ENCODE data around the gene GPR32.

The GPR32 gene

GRCh38 chr19:50819636-50820035, 49.4 kb downstream of the GPR32 start:
- Histone ChIP-seq H2BK15ac (ENCODE audit: low read depth, poor library complexity, severe bottlenecking) (no peak overlapping the region), H3K4me3 (ENCODE audit: insufficient read depth in 1 of 2, low read depth in 1 of 2, low read length in 2 of 2) (no peak overlapping the region), H3K27ac (ENCODE audit: low read length, poor library complexity, severe bottlenecking) (no peak overlapping the region), H3K4me2 (ENCODE audit: low read length, poor library complexity, severe bottlenecking) (no peak overlapping the region), H2BK120ac (ENCODE audit: low read depth, low read length) (no peak overlapping the region), H3K36me3 (ENCODE audit: control insufficient read depth in 1 of 2, insufficient read depth in 2 of 2, low read depth in 1 of 2, low read length in 2 of 2) (no peaks in the 10 kb centered on the region), H3K4ac (ENCODE audit: low read depth in 1 of 2, low read length in 2 of 2) (no peak overlapping the region), H3K79me1 (replicated peaks; ENCODE audit: low read length, poor library complexity, severe bottlenecking) (no peaks in the 10 kb centered on the region), H2BK12ac (ENCODE audit: low read length in 2 of 2) (no peak overlapping the region), H2AFZ (ENCODE audit: low read depth, low read length) (no peak overlapping the region), H3K9ac (ENCODE audit: low read length) (no peak overlapping the region), H3K23ac (ENCODE audit: low read length in 2 of 2) (no peak overlapping the region), H3K27me3 (ENCODE audit: control insufficient read depth in 1 of 2, insufficient read depth in 1 of 2, low read length in 2 of 2) (peaks cover 44 to 81% of the 10 kb centered on the region in 2 experiments), H4K8ac (ENCODE audit: low read length) (no peak overlapping the region), H2BK5ac (ENCODE audit: low read depth, low read length, poor library complexity, severe bottlenecking) (no peak overlapping the region), H3K14ac (ENCODE audit: low read length in 2 of 2) (no peak overlapping the region), H3K18ac (ENCODE audit: low read depth in 1 of 2, low read length in 2 of 2) (no peak overlapping the region), H3K4me1 (ENCODE audit: control insufficient read depth, insufficient read depth, low read depth, low read length) (peaks cover 2% of the 10 kb centered on the region), H3K9me3 (ENCODE audit: control insufficient read depth, low read length) (no peaks in the 10 kb centered on the region), H2AK5ac (ENCODE audit: low read length, severe bottlenecking) (no peak overlapping the region), H4K91ac (ENCODE audit: low read length) (no peak overlapping the region)
- no peak for DNase-seq
- 69% methylated on average over 7 of the region's 8 CpGs for WGBS

- no peak overlapping the region for H2BK12ac ChIP-seq (ENCODE audit: low read length in 2 of 2)
Observed at GRCh38 chr19:50820086-50820485, 49.8 kb downstream of the GPR32 start.

DNA sequence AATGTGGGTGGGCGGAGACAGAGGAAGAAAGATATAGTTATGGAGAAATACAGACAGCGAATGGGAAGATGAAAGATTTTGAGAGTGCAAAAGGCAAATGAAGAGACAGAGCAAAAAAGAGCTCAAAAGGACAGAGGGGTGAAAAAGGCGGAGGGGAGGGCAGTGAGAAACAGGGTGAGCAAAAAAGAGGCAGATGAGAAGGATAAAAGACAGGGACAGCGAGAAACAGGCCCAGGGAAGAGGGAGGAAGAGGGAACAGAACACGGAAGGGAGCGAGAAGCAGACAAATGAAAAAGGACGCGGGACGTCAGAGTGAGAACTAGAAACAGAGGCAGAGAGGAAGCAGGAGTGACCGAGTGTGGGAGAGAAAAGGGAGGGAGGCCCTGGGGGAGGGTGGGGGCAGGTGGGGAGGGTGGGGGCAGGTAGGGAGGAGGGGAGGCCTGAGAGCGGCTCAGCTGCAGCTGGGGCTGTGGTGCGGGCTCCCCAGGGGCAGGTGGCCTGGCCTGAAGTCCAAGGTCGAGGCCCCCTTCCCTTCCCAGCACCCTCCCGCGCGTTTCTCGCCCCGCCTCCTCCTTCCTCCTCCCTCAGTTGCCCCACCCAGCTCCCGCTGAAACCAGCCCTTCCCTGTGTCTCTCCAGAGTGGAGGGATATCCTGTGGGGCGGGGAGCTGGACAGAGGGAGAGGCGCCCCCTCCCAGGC, 50.4 kb downstream of the GPR32 start:
- DNase-seq = no peak

More at GRCh38 chr19:50820086-50820485, 49.8 kb downstream of the GPR32 start:
- H4K8ac ChIP-seq (ENCODE audit: low read length) = no peak overlapping the region
- H2BK15ac ChIP-seq (ENCODE audit: low read depth, poor library complexity, severe bottlenecking) = no peak overlapping the region
- H2AFZ ChIP-seq (ENCODE audit: low read depth, low read length) = peak overlapping the region; percentile 47
- H3K27me3 ChIP-seq (ENCODE audit: control insufficient read depth in 1 of 2, insufficient read depth in 1 of 2, low read length in 2 of 2) = peaks cover 44 to 77% of the 10 kb centered on the region in 2 experiments
- no peaks in the 10 kb centered on the region for H3K36me3 ChIP-seq (ENCODE audit: control insufficient read depth in 1 of 2, insufficient read depth in 2 of 2, low read depth in 1 of 2, low read length in 2 of 2)
- no peak overlapping the region for H3K23ac ChIP-seq (ENCODE audit: low read length in 2 of 2)
- H3K4me3 ChIP-seq (ENCODE audit: insufficient read depth in 1 of 2, low read depth in 1 of 2, low read length in 2 of 2) = no peak overlapping the region
- no peaks in the 10 kb centered on the region for H3K79me1 ChIP-seq (replicated peaks; ENCODE audit: low read length, poor library complexity, severe bottlenecking)
- H3K27ac ChIP-seq (ENCODE audit: low read length, poor library complexity, severe bottlenecking) = no peak overlapping the region
- no peak overlapping the region for H2BK120ac ChIP-seq (ENCODE audit: low read depth, low read length)
- H2BK5ac ChIP-seq (ENCODE audit: low read depth, low read length, poor library complexity, severe bottlenecking) = no peak overlapping the region
- no peak overlapping the region for H3K4me2 ChIP-seq (ENCODE audit: low read length, poor library complexity, severe bottlenecking)
- H3K14ac ChIP-seq (ENCODE audit: low read length in 2 of 2) = no peak overlapping the region
- H3K9me3 ChIP-seq (ENCODE audit: control insufficient read depth, low read length) = no peaks in the 10 kb centered on the region
- DNase-seq = no peak
- no peak overlapping the region for H3K18ac ChIP-seq (ENCODE audit: low read depth in 1 of 2, low read length in 2 of 2)
- 28% methylated on average over 15 of the region's 15 CpGs for WGBS
- no peak overlapping the region for H2AK5ac ChIP-seq (ENCODE audit: low read length, severe bottlenecking)
- no peak overlapping the region for H3K9ac ChIP-seq (ENCODE audit: low read length)
- H3K4ac ChIP-seq (ENCODE audit: low read depth in 1 of 2, low read length in 2 of 2) = no peak overlapping the region
- no peak overlapping the region for H4K91ac ChIP-seq (ENCODE audit: low read length)
- H3K4me1 ChIP-seq (ENCODE audit: control insufficient read depth, insufficient read depth, low read depth, low read length) = peaks cover 2% of the 10 kb centered on the region

GRCh38 chr19:50821248-50821612, 51.0 kb downstream of the GPR32 start:
- Histone ChIP-seq H3K27ac (ENCODE audit: low read length, poor library complexity, severe bottlenecking) (no peak overlapping the region), H4K8ac (ENCODE audit: low read length) (no peak overlapping the region), H3K4me1 (ENCODE audit: control insufficient read depth, insufficient read depth, low read depth, low read length) (peaks cover 2% of the 10 kb centered on the region), H2AFZ (ENCODE audit: low read depth, low read length) (no peak overlapping the region), H3K14ac (ENCODE audit: low read length in 2 of 2) (no peak overlapping the region), H3K4me2 (ENCODE audit: low read length, poor library complexity, severe bottlenecking) (no peak overlapping the region), H3K4me3 (ENCODE audit: insufficient read depth in 1 of 2, low read depth in 1 of 2, low read length in 2 of 2) (no peak overlapping the region), H3K18ac (ENCODE audit: low read depth in 1 of 2, low read length in 2 of 2) (no peak overlapping the region), H2BK12ac (ENCODE audit: low read length in 2 of 2) (no peak overlapping the region), H2BK5ac (ENCODE audit: low read depth, low read length, poor library complexity, severe bottlenecking) (no peak overlapping the region), H3K36me3 (ENCODE audit: control insufficient read depth in 1 of 2, insufficient read depth in 2 of 2, low read depth in 1 of 2, low read length in 2 of 2) (no peaks in the 10 kb centered on the region), H2AK5ac (ENCODE audit: low read length, severe bottlenecking) (no peak overlapping the region), H3K9me3 (ENCODE audit: control insufficient read depth, low read length) (no peaks in the 10 kb centered on the region), H3K27me3 (ENCODE audit: control insufficient read depth in 1 of 2, insufficient read depth in 1 of 2, low read length in 2 of 2) (peaks cover 44 to 70% of the 10 kb centered on the region in 2 experiments), H2BK15ac (ENCODE audit: low read depth, poor library complexity, severe bottlenecking) (no peak overlapping the region), H4K91ac (ENCODE audit: low read length) (no peak overlapping the region), H3K23ac (ENCODE audit: low read length in 2 of 2) (no peak overlapping the region), H3K4ac (ENCODE audit: low read depth in 1 of 2, low read length in 2 of 2) (no peak overlapping the region), H2BK120ac (ENCODE audit: low read depth, low read length) (no peak overlapping the region), H3K79me1 (replicated peaks; ENCODE audit: low read length, poor library complexity, severe bottlenecking) (no peaks in the 10 kb centered on the region), H3K9ac (ENCODE audit: low read length) (no peak overlapping the region)
- WGBS = 78% methylated on average over 3 of the region's 4 CpGs
- DNase-seq = no peak

More for the DNA sequence above, 50.4 kb downstream of the GPR32 start:
- no peak overlapping the region for H3K23ac ChIP-seq (ENCODE audit: low read length in 2 of 2)
- H3K27me3 ChIP-seq (ENCODE audit: control insufficient read depth in 1 of 2, insufficient read depth in 1 of 2, low read length in 2 of 2) = peaks cover 44 to 71% of the 10 kb centered on the region in 2 experiments
- H2AFZ ChIP-seq (ENCODE audit: low read depth, low read length) = no peak overlapping the region
- no peaks in the 10 kb centered on the region for H3K9me3 ChIP-seq (ENCODE audit: control insufficient read depth, low read length)
- no peak overlapping the region for H2BK5ac ChIP-seq (ENCODE audit: low read depth, low read length, poor library complexity, severe bottlenecking)
- H3K4me3 ChIP-seq (ENCODE audit: insufficient read depth in 1 of 2, low read depth in 1 of 2, low read length in 2 of 2) = no peak overlapping the region
- H2BK15ac ChIP-seq (ENCODE audit: low read depth, poor library complexity, severe bottlenecking) = no peak overlapping the region
- H2BK12ac ChIP-seq (ENCODE audit: low read length in 2 of 2) = no peak overlapping the region
- H3K14ac ChIP-seq (ENCODE audit: low read length in 2 of 2) = no peak overlapping the region
- H3K27ac ChIP-seq (ENCODE audit: low read length, poor library complexity, severe bottlenecking) = no peak overlapping the region
- H4K8ac ChIP-seq (ENCODE audit: low read length) = no peak overlapping the region
- H3K4me2 ChIP-seq (ENCODE audit: low read length, poor library complexity, severe bottlenecking) = no peak overlapping the region
- no peaks in the 10 kb centered on the region for H3K36me3 ChIP-seq (ENCODE audit: control insufficient read depth in 1 of 2, insufficient read depth in 2 of 2, low read depth in 1 of 2, low read length in 2 of 2)
- no peak overlapping the region for H4K91ac ChIP-seq (ENCODE audit: low read length)
- no peak overlapping the region for H3K9ac ChIP-seq (ENCODE audit: low read length)
- H3K18ac ChIP-seq (ENCODE audit: low read depth in 1 of 2, low read length in 2 of 2) = no peak overlapping the region
- H3K79me1 ChIP-seq (replicated peaks; ENCODE audit: low read length, poor library complexity, severe bottlenecking) = no peaks in the 10 kb centered on the region
- H3K4me1 ChIP-seq (ENCODE audit: control insufficient read depth, insufficient read depth, low read depth, low read length) = peaks cover 2% of the 10 kb centered on the region
- no peak overlapping the region for H2AK5ac ChIP-seq (ENCODE audit: low read length, severe bottlenecking)
- no peak overlapping the region for H2BK120ac ChIP-seq (ENCODE audit: low read depth, low read length)
- no peak overlapping the region for H3K4ac ChIP-seq (ENCODE audit: low read depth in 1 of 2, low read length in 2 of 2)
- WGBS = 12% methylated on average over 11 of the region's 21 CpGs

Measured in mesenchymal stem cell (in vitro differentiated cells and primary cell).